ENCODE data around the gene CNTRL. TPM values are rescaled to one million over a fixed set of nuclear protein-coding genes. Genes with fewer than 3 reads are reported as not detected.
A peak's percentile ranks its signal among the peaks of the same experiment; 100 is the strongest.

The CNTRL gene
- total RNA-seq, 1 experiment from 2014 or later = 40.6 TPM

DNA sequence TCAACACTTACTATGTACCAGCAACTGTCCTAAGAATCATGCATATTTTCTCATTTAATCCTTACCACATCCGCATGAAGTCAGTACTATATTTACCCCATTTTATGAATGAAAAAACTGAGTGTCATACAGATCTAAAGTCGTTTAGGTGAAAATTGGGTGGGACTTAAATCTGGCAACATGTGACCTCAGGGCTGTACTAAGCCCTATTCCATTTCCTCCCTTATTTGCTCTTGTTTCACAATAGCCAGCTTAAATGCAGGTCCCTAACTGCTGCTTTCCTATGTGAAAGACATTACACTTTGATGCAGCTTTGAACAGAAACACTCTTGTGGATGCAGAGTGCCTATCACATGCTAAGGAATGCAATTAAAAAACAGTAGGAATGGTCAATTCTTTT lies 129.4 kb downstream of the CNTRL start:
- peaks cover 20% of the 10 kb centered on the region for H3K4me1 ChIP-seq
- no peak for DNase-seq
- H3K4me3 ChIP-seq = no peak overlapping the region
- no peak overlapping the region for H3K27ac ChIP-seq
- no peaks in the 10 kb centered on the region for H3K27me3 ChIP-seq
- no peaks in the 10 kb centered on the region for H3K36me3 ChIP-seq
- H3K9me3 ChIP-seq (replicated peaks) = no peaks in the 10 kb centered on the region

- no peak overlapping the region for H3K4me3 ChIP-seq
- no peaks in the 10 kb centered on the region for H3K9me3 ChIP-seq (replicated peaks)
- no peaks in the 10 kb centered on the region for H3K36me3 ChIP-seq
- H3K27ac ChIP-seq = no peak overlapping the region
- no peaks in the 10 kb centered on the region for H3K27me3 ChIP-seq
- H3K4me1 ChIP-seq = peaks cover 15% of the 10 kb centered on the region
- no peak for DNase-seq
Observed at GRCh38 chr9:121204611-121205010, 129.9 kb downstream of the CNTRL start.

- no peaks in the 10 kb centered on the region for H3K36me3 ChIP-seq
- peak; percentile 13 to 40 for DNase-seq
Observed at GRCh38 chr9:121206516-121207370, 132.0 kb downstream of the CNTRL start.

GRCh38 chr9:121207371-121207940 lies 132.7 kb downstream of the CNTRL start:
- Histone ChIP-seq H3K36me3 (no peaks in the 10 kb centered on the region), H3K27me3 (no peaks in the 10 kb centered on the region), H3K4me3 (no peak overlapping the region), H3K4me1 (peaks cover 11% of the 10 kb centered on the region), H3K9me3 (replicated peaks) (no peaks in the 10 kb centered on the region), H3K27ac (no peak overlapping the region)
- no peak for DNase-seq

More at GRCh38 chr9:121206516-121207370, 132.0 kb downstream of the CNTRL start:
- no peaks in the 10 kb centered on the region for H3K9me3 ChIP-seq (replicated peaks)
- no peak overlapping the region for H3K4me3 ChIP-seq
- no peak overlapping the region for H3K27ac ChIP-seq
- H3K27me3 ChIP-seq = no peaks in the 10 kb centered on the region
- H3K4me1 ChIP-seq = peaks cover 9% of the 10 kb centered on the region

GRCh38 chr9:121210536-121210935 lies 135.8 kb downstream of the CNTRL start:
- H3K27ac ChIP-seq = no peak overlapping the region
- peaks cover 20% of the 10 kb centered on the region for H3K4me1 ChIP-seq
- no peaks in the 10 kb centered on the region for H3K9me3 ChIP-seq (replicated peaks)
- H3K27me3 ChIP-seq = no peaks in the 10 kb centered on the region
- DNase-seq = no peak
- no peak overlapping the region for H3K4me3 ChIP-seq
- H3K36me3 ChIP-seq = no peaks in the 10 kb centered on the region

DNA sequence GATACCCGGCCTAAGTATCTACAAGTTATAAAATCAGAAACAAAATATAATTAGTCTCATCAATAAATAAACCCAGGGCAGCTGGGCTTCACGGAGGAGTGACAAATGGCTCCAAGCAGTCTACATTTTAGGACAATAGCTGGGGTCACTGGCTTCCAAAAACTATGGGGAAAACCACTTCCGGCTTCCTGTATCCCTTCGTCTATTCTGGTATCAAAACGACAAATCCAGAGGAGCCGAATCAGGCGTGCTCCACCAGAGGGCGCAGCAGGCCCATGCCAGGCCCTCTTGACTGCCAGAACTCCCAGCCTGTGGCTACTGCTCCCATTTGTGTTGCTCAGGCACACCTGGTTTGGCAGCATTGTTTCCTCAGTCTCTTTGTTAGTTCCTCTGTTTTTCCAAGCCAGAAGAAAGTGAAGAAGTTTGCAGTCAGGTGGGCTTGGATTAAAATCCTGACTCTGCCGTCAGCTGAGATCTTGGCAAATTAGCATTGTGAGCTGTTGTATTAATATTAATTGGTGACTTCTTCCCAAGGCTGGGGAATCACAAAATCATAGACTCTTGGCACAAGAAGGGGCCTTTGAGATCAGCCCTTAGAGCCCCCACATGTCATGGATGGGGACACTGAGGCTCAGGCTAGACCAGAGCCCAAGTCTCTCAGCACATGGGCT lies 138.5 kb downstream of the CNTRL start:
- Histone ChIP-seq H3K36me3 (no peaks in the 10 kb centered on the region), H3K9me3 (replicated peaks) (no peaks in the 10 kb centered on the region), H3K4me1 (peaks cover 13% of the 10 kb centered on the region), H3K4me3 (peak overlapping the region; percentile 41), H3K27me3 (no peaks in the 10 kb centered on the region), H3K27ac (peak overlapping the region; percentile 84)
- DNase-seq = peak; percentile 93 to 98

DNA sequence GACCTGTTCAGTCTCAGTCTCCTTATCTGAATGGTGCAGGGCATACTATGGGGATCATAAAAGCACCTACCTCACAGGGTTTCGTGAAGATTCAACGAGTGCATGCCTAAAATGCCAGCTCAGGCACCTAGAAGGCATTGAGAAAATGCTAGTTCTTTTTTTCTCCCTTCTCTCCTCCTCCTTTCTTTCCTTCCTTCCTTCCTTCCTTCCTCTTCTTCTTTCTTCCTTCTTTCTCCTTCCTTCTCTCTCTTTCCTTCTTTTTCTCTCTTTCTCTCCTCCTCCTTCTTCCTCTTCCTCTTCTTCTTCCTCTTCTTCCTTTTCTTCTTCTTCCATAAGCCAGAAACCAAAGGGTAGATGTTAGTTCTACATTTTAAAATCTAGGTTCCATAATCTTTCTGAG lies 139.2 kb downstream of the CNTRL start:
- no peaks in the 10 kb centered on the region for H3K36me3 ChIP-seq
- H3K9me3 ChIP-seq (replicated peaks) = no peaks in the 10 kb centered on the region

DNA sequence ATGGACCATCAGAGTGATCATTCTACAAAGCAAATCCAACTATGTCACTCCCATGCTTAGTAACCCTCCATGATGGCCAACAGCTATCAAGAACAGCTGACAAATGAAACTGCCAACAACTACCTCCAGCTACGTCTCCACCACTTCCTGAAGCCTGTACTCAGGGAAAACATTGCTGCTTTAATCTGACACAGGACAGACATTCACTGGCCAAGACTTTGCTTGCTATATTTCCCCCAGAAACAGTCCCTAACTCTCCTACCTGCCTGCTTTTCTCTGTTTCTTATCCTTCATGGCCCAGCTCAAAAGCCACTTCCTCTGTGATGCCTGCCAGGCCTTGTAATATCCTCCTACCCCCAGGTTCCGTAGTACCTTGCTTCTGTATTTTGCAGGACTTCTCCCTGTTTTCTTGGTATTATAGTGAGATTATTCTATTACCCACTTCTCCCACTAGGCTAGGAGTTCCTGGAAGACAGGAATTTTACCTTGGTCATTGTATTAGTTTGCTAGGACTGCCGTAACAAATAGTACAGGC lies 141.6 kb downstream of the CNTRL start:
- no peaks in the 10 kb centered on the region for H3K36me3 ChIP-seq

More for the DNA sequence above, 139.2 kb downstream of the CNTRL start:
- H3K4me1 ChIP-seq = peaks cover 13% of the 10 kb centered on the region
- no peak overlapping the region for H3K4me3 ChIP-seq
- H3K27ac ChIP-seq = no peak overlapping the region
- no peaks in the 10 kb centered on the region for H3K27me3 ChIP-seq
- no peak for DNase-seq

GRCh38 chr9:121217609-121218292 lies 143.0 kb downstream of the CNTRL start:
- no peaks in the 10 kb centered on the region for H3K36me3 ChIP-seq
- DNase-seq = no peak

More for the DNA sequence above, 141.6 kb downstream of the CNTRL start:
- Histone ChIP-seq H3K9me3 (replicated peaks) (no peaks in the 10 kb centered on the region), H3K4me3 (no peak overlapping the region), H3K4me1 (peaks cover 13% of the 10 kb centered on the region), H3K27ac (no peak overlapping the region), H3K27me3 (no peaks in the 10 kb centered on the region)
- DNase-seq = no peak

DNA sequence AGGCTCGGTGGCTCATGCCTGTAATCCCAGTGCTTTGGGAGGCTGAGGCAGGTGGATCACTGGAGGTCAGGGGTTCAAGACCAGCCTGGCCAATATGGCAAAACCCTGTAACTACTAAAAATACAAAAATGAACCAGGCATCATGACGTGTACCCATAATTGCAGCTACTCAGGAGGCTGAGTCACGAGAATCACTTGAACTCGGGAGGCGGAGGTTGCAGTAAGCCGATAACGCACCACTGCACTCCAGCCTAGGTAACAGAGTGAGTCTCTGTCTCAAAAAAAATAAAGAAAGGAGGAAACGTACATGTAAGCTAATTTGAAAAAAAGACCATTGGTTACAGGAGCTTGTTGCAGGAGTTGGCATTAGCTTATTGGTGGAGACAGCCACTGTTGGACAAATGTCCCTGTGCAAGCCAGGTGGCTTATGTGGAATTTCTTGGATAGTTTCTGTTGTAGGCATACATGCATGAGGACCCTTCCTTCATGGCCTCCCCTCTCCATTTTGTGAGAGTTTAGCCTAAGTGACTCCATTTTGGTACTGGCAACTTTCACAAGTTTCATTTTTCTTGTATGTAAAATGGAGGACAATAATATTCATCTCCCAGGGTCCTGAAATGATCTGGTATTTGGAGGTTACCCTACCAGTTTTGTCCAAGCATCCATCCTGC lies 143.7 kb downstream of the CNTRL start:
- H3K27ac ChIP-seq = no peak overlapping the region
- peaks cover 5% of the 10 kb centered on the region for H3K4me1 ChIP-seq
- no peaks in the 10 kb centered on the region for H3K36me3 ChIP-seq
- no peak overlapping the region for H3K4me3 ChIP-seq
- no peaks in the 10 kb centered on the region for H3K27me3 ChIP-seq
- H3K9me3 ChIP-seq (replicated peaks) = no peaks in the 10 kb centered on the region
- no peak for DNase-seq

More at GRCh38 chr9:121217609-121218292, 143.0 kb downstream of the CNTRL start:
- Histone ChIP-seq H3K27me3 (no peaks in the 10 kb centered on the region), H3K9me3 (replicated peaks) (no peaks in the 10 kb centered on the region), H3K4me1 (peaks cover 10% of the 10 kb centered on the region), H3K4me3 (no peak overlapping the region), H3K27ac (no peak overlapping the region)

DNA sequence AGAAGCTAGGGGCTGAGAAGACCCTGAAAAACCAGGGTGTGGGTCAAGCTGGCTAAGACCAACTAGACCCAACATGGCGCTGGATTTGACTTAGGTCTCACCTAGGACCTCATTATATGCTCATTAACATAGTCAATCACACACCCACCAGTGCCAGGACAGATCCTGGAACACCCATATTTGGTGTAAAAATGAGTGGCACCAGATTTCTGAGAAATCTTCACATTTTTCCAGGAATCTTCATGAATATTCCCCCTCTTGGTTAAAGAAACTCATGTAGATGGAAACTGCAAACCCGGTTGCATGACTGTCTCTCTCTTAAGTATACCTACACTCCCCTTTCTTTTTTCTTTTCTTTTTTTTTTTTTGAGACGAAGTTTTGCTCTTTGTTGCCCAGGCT lies 144.8 kb downstream of the CNTRL start:
- no peak for DNase-seq
- Histone ChIP-seq H3K4me3 (no peak overlapping the region), H3K36me3 (no peaks in the 10 kb centered on the region), H3K4me1 (peaks cover 9% of the 10 kb centered on the region), H3K27me3 (no peaks in the 10 kb centered on the region), H3K9me3 (replicated peaks) (no peaks in the 10 kb centered on the region), H3K27ac (no peak overlapping the region)

GRCh38 chr9:121220996-121221663 lies 146.4 kb downstream of the CNTRL start:
- Histone ChIP-seq H3K27ac (no peak overlapping the region), H3K4me3 (no peak overlapping the region), H3K9me3 (replicated peaks) (no peaks in the 10 kb centered on the region), H3K4me1 (peaks cover 24% of the 10 kb centered on the region), H3K27me3 (no peaks in the 10 kb centered on the region), H3K36me3 (no peaks in the 10 kb centered on the region)
- DNase-seq = no peak

GRCh38 chr9:121221664-121222055 lies 146.9 kb downstream of the CNTRL start:
- Histone ChIP-seq H3K27ac (no peak overlapping the region), H3K9me3 (replicated peaks) (no peaks in the 10 kb centered on the region), H3K4me1 (peaks cover 25% of the 10 kb centered on the region), H3K36me3 (no peaks in the 10 kb centered on the region), H3K4me3 (no peak overlapping the region), H3K27me3 (no peaks in the 10 kb centered on the region)
- no peak for DNase-seq
